Endometrial microvascular endothelial cells (primary cell): ENCODE data around the gene RCOR1. TPM values are rescaled to one million over a fixed set of nuclear protein-coding genes. Genes with fewer than 3 reads are reported as not detected.
"Not testable (repeated sequence)": the region's sequence is repeated elsewhere in the genome, so short reads cannot be mapped to it uniquely, and the experiment has no call there.

Experiments used
- in situ Hi-C: cut with HindIII; loops from 2 replicates; pipeline ENCODE4 v1.10.0; 2017; ENCODE audit warnings: low sequenced_read_pairs, low pct_unique_long_range_greater_than_20kb; ENCODE audit errors: inconsistent ontology term
- total RNA-seq: library from RNA; depleted of rRNA; stranded (reverse); fragments of >200 nt; gene quantifications from one replicate; pipeline ENCODE4 v1.2.3, GENCODE V29; 2015; ENCODE audit errors: inconsistent ontology term

The RCOR1 gene
- total RNA-seq, 1 donor from 2014 or later, result 16.4 TPM

GRCh38 chr14:102754370-102755262, 162.2 kb downstream of the RCOR1 start:
- in situ Hi-C loops, result no loop called here

GRCh38 chr14:102757646-102758045, 165.2 kb downstream of the RCOR1 start:
- in situ Hi-C loops, result no loop called here

- in situ Hi-C loops, result no loop called here
Observed at GRCh38 chr14:102758087-102758486, 165.6 kb downstream of the RCOR1 start.

GRCh38 chr14:102759456-102760187, 167.2 kb downstream of the RCOR1 start:
- in situ Hi-C loops, result no loop called here

- in situ Hi-C loops, result no loop called here
Observed at GRCh38 chr14:102760496-102761193, 168.2 kb downstream of the RCOR1 start.

GRCh38 chr14:102761206-102761605, 168.8 kb downstream of the RCOR1 start:
- in situ Hi-C loops, result no loop called here

GRCh38 chr14:102764220-102764671, 171.8 kb downstream of the RCOR1 start:
- in situ Hi-C loops, result no loop called here

- in situ Hi-C loops, result not testable (repeated sequence)
Observed at GRCh38 chr14:102765770-102766169, 173.3 kb downstream of the RCOR1 start.

GRCh38 chr14:102768223-102769048, 176.0 kb downstream of the RCOR1 start:
- in situ Hi-C loops, result no loop called here

- in situ Hi-C loops, result no loop called here
Observed at GRCh38 chr14:102769049-102769327, 176.5 kb downstream of the RCOR1 start.

GRCh38 chr14:102770147-102771123, 178.0 kb downstream of the RCOR1 start:
- in situ Hi-C loops, result no loop called here

GRCh38 chr14:102771144-102771543, 178.7 kb downstream of the RCOR1 start:
- in situ Hi-C loops, result no loop called here

- in situ Hi-C loops, result no loop called here
Observed at GRCh38 chr14:102772781-102773570, 180.5 kb downstream of the RCOR1 start.

GRCh38 chr14:102774391-102775153, 182.1 kb downstream of the RCOR1 start:
- in situ Hi-C loops, result no loop called here

GRCh38 chr14:102775855-102776760, 183.7 kb downstream of the RCOR1 start:
- in situ Hi-C loops, result no loop called here
